KG1 (cell line): ENCODE measurements around the gene EFCC1.

Experiments
- DNase-seq: peaks from one replicate; lab custom pipeline; 2025; lab: John Stamatoyannopoulos, UW

Gene EFCC1

GRCh38 chr3:128994581-128995546 is 6.2 kb upstream of the EFCC1 start:
- DNase-seq, result no peak

GRCh38 chr3:128995737-128996136 is 5.4 kb upstream of the EFCC1 start:
- DNase-seq, result no peak

GRCh38 chr3:128996200-128996599 is 4.9 kb upstream of the EFCC1 start:
- DNase-seq, result no peak

- no peak for DNase-seq
Measured at GRCh38 chr3:128996726-128997125, 4.4 kb upstream of the EFCC1 start.

GRCh38 chr3:128997486-128998133 is 3.5 kb upstream of the EFCC1 start:
- no peak for DNase-seq

- peak; percentile 11 for DNase-seq
Measured at GRCh38 chr3:128998561-128998960, 2.5 kb upstream of the EFCC1 start.

GRCh38 chr3:128999102-128999501 is 2.0 kb upstream of the EFCC1 start:
- DNase-seq, result no peak

GRCh38 chr3:129000742-129001100 is 383 bp upstream of the EFCC1 start:
- DNase-seq, result no peak

- DNase-seq, result peak; percentile 17
Measured at GRCh38 chr3:129001806-129002572, 885 bp downstream of the EFCC1 start.

- DNase-seq, result no peak
Measured at GRCh38 chr3:129002573-129003569, 1.8 kb downstream of the EFCC1 start.

GRCh38 chr3:129003578-129004112 is 2.5 kb downstream of the EFCC1 start:
- no peak for DNase-seq

GRCh38 chr3:129004639-129005295 is 3.7 kb downstream of the EFCC1 start:
- DNase-seq, result no peak

GRCh38 chr3:129005526-129006303 is 4.6 kb downstream of the EFCC1 start:
- no peak for DNase-seq

GRCh38 chr3:129006864-129007263 is 5.8 kb downstream of the EFCC1 start:
- DNase-seq, result no peak

GRCh38 chr3:129007792-129008191 is 6.7 kb downstream of the EFCC1 start:
- DNase-seq, result no peak

GRCh38 chr3:129009266-129009665 is 8.2 kb downstream of the EFCC1 start:
- DNase-seq, result no peak

GRCh38 chr3:129010310-129010956 is 9.3 kb downstream of the EFCC1 start:
- DNase-seq, result no peak

GRCh38 chr3:129013491-129013891 is 12.4 kb downstream of the EFCC1 start:
- DNase-seq, result no peak

GRCh38 chr3:129014148-129014547 is 13.0 kb downstream of the EFCC1 start:
- no peak for DNase-seq
